Smooth muscle cell of the pulmonary artery (primary cell): ENCODE data around the gene HECTD2. TPM values are rescaled to one million over a fixed set of nuclear protein-coding genes. Genes with fewer than 3 reads are reported as not detected.

Experiments used
- total RNA-seq: library from RNA; depleted of rRNA; stranded (reverse); fragments of >200 nt; gene quantifications from 2 replicates; pipeline ENCODE4 v1.2.3, GENCODE V29; 2014

Gene HECTD2, protein sequence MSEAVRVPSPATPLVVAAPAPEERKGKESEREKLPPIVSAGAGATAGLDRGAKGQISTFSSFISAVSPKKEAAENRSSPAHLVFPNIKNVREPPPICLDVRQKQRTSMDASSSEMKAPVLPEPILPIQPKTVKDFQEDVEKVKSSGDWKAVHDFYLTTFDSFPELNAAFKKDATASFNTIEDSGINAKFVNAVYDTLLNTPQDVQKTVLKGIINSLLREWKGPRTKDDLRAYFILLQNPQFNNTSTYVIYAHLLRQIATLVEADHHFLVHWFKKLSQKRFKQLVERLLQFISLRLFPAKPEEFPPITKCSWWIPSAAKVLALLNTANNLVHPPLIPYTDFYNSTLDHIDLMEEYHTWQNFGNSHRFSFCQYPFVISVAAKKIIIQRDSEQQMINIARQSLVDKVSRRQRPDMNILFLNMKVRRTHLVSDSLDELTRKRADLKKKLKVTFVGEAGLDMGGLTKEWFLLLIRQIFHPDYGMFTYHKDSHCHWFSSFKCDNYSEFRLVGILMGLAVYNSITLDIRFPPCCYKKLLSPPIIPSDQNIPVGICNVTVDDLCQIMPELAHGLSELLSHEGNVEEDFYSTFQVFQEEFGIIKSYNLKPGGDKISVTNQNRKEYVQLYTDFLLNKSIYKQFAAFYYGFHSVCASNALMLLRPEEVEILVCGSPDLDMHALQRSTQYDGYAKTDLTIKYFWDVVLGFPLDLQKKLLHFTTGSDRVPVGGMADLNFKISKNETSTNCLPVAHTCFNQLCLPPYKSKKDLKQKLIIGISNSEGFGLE
- 8.5 and 9.7 TPM in 2 replicates for total RNA-seq

DNA sequence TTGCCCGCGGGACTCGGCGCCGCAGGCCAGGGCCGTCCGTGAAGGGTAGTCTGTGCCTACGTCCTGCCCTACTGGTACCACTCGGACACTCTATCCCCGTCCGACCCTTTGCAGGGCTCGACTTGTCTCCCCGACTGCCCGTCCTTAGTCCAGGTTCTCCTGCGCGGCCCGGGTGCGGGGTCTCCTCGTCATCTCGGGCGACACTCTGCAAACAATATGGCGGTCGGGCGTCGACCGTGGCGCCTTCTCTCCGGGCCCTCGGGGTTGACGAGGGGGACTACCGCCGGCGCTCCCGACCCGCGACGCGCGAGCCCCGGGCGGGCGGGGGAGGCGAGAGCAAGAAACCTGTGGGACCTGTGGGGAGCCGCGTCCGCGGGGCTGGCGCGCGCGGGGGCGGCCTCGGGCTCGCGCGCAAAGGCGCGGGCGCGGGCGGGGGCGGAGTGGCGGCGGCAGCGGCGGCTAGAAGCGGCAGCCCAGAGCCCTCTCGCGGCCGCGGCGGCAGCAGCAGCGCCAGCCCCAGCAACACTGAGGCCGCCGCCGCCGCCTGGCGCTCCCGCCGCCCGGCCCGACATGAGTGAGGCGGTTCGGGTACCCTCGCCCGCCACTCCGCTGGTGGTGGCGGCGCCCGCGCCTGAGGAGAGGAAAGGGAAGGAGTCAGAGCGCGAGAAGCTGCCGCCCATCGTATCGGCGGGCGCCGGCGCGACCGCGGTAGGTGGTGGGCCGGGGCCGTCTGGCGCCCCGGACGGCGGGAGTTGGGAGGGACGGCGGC is at the start of gene HECTD2:
TSS of gene HECTD2 (plus strand) at position 476 of the 769 bp plus-strand sequence. CDS start at position 571, 95 bp downstream.

Other genes starting within 250 kb of the HECTD2 start
- 33.6 and 55.8 TPM in 2 replicates for gene PCGF5, start 189.7 kb upstream of the HECTD2 start, total RNA-seq
- 195 and 201 TPM in 2 replicates for gene PPP1R3C, start 222.7 kb downstream of the HECTD2 start, total RNA-seq